Measurements from ENCODE around the gene EDEM1.

DNA sequence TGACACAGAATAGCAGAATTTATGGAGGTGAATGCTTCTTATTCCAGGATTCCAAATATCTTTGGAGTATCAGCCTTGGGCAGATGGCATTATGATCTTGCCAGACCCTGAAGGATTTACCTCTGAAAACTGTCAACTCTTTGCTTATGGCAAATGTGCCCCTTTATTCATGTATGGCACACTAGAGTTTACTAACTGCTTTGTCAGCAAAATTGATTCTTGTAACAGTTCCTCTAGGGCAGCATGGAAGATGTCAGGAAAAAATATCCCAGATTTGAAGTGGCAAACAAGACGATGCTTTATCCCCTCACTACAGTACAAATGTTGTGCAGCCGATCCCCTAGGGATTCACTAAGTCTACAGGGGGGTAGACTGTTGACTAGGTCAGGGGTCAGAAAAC lies 79.7 kb downstream of the EDEM1 start:
- TF ChIP-seq, protein P1, sequence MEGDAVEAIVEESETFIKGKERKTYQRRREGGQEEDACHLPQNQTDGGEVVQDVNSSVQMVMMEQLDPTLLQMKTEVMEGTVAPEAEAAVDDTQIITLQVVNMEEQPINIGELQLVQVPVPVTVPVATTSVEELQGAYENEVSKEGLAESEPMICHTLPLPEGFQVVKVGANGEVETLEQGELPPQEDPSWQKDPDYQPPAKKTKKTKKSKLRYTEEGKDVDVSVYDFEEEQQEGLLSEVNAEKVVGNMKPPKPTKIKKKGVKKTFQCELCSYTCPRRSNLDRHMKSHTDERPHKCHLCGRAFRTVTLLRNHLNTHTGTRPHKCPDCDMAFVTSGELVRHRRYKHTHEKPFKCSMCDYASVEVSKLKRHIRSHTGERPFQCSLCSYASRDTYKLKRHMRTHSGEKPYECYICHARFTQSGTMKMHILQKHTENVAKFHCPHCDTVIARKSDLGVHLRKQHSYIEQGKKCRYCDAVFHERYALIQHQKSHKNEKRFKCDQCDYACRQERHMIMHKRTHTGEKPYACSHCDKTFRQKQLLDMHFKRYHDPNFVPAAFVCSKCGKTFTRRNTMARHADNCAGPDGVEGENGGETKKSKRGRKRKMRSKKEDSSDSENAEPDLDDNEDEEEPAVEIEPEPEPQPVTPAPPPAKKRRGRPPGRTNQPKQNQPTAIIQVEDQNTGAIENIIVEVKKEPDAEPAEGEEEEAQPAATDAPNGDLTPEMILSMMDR (IDR thresholded peaks at IDR 0.05) = no peak
- no peak for TF ChIP-seq POLR2A (IDR thresholded peaks at IDR 0.05)

Data from tibial nerve (tissue), 3 donors.